K562 (cell line): ENCODE results near the gene SLC22A8. TPM values are rescaled to one million over a fixed set of nuclear protein-coding genes. Genes with fewer than 3 reads are reported as not detected.
"Not testable (repeated sequence)": the region's sequence is repeated elsewhere in the genome, so short reads cannot be mapped to it uniquely, and the experiment has no call there.

Experiments
- ATAC-seq: fragments of 200-7000 bp; cut with Tn5 transposase; 3 replicates; pipeline ENCODE4 v1.9.1; 2020; ENCODE audit warnings: moderate library complexity
- BruUV-seq: library from RNA; stranded (reverse); fragments of 400-500 nt; replicated peaks from 2 replicates; lab custom pipeline; 2021; lab: Mats Ljungman, UMichigan
- CTCF ChIA-PET: fragments of 300-600 bp; formaldehyde crosslinking; extraction: SDS; loops from one replicate; lab custom pipeline; 2021; ENCODE audit warnings: low intra/inter-chr PET ratio; lab: Yijun Ruan, JAX
- POLR2A ChIA-PET: fragments of 300-600, 350-650 bp; sonication (Branson Sonifier 250); formaldehyde crosslinking; extraction: SDS; loops from one replicate; lab custom pipeline; 2021; ENCODE audit warnings: antibody characterized with exemption, inconsistent platforms; lab: Yijun Ruan, JAX
- DNase-seq, 4 experiments: peaks; one replicate each; pipeline versions ENCODE4 v3.0.0 to v3.0.0-alpha.2; 2011 to 2018; ENCODE audit warnings: low spot score in 3 of 4, mixed read lengths in 3 of 4; ENCODE audit errors: extremely low read depth in 1 of 4
- FAIRE-seq: peaks from 2 replicates; lab custom pipeline; 2011; peaks lifted over from hg19 to GRCh38; lab: Jason Lieb, UNC
- H2AFZ ChIP-seq: 2 replicates; pipeline ENCODE4 v1.6.0; 2011; ENCODE audit warnings: low read depth, low read length, control low read depth, inconsistent platforms
- H3K27ac ChIP-seq: fragments of 200-600 bp; 3 replicates; pipeline ENCODE4 v1.8.0; 2011; ENCODE audit warnings: low read depth, mild to moderate bottlenecking, control low read depth, inconsistent platforms, low read length, moderate library complexity, mixed read lengths; ENCODE audit errors: extremely low read depth
- H3K27me3 ChIP-seq, 2 experiments: fragments of 300-600 bp in 1 of 2; 2 replicates in 1 of 2; 3 replicates in 1 of 2; pipeline versions ENCODE4 v1.6.0 to v1.8.0; 2011; ENCODE audit warnings: inconsistent platforms in 2 of 2, low read length in 2 of 2, mild to moderate bottlenecking in 1 of 2, mixed read lengths in 1 of 2, moderate library complexity in 1 of 2; ENCODE audit not compliant: control insufficient read depth in 2 of 2, insufficient read depth in 2 of 2
- H3K36me3 ChIP-seq: fragments of 300-600 bp; 3 replicates; pipeline ENCODE4 v1.8.0; 2011; ENCODE audit warnings: mild to moderate bottlenecking, low read length, inconsistent platforms; ENCODE audit not compliant: control insufficient read depth, insufficient read depth
- H3K4me1 ChIP-seq, 2 experiments: fragments of 200-600 bp in 1 of 2; replicated peaks in 1 of 2; 2 replicates in 1 of 2; 3 replicates in 1 of 2; pipeline versions ENCODE4 v1.5.1 to v1.8.0; 2011; ENCODE audit warnings: inconsistent platforms in 2 of 2, low read length in 2 of 2, mild to moderate bottlenecking in 1 of 2, mixed read lengths in 1 of 2, moderate library complexity in 1 of 2; ENCODE audit not compliant: control insufficient read depth in 2 of 2, insufficient read depth in 2 of 2
- H3K4me2 ChIP-seq: 2 replicates; pipeline ENCODE4 v1.6.1; 2011; ENCODE audit warnings: low read length, control low read depth, inconsistent platforms, mixed read lengths; ENCODE audit not compliant: insufficient read depth
- H3K4me3 ChIP-seq: fragments of 200-600 bp; sonication (generic), shearing (Covaris generic); 2 replicates; pipeline ENCODE4 v1.5.1; 2016; ENCODE audit warnings: control low read depth, inconsistent platforms
- H3K79me2 ChIP-seq: fragments of 200-600 bp; 3 replicates; pipeline ENCODE4 v1.8.0; 2011; ENCODE audit warnings: low read length, inconsistent platforms; ENCODE audit not compliant: control insufficient read depth, insufficient read depth
- H3K9ac ChIP-seq, 2 experiments: 2 replicates each; pipeline versions ENCODE4 v1.6.0 to v1.6.1; 2011; ENCODE audit warnings: low read depth in 2 of 2, low read length in 2 of 2, control low read depth in 1 of 2, inconsistent platforms in 1 of 2, mild to moderate bottlenecking in 1 of 2, mixed read lengths in 1 of 2; ENCODE audit not compliant: insufficient read depth in 1 of 2
- H3K9me1 ChIP-seq: one replicate; pipeline ENCODE4 v1.6.0; 2011; ENCODE audit warnings: inconsistent platforms, mild to moderate bottlenecking, low read length, moderate library complexity; ENCODE audit not compliant: control insufficient read depth, insufficient read depth
- H3K9me3 ChIP-seq: replicated peaks from 2 replicates; pipeline ENCODE4 v1.5.1; 2011; ENCODE audit warnings: low read depth, low read length, inconsistent platforms; ENCODE audit not compliant: control insufficient read depth, insufficient read depth
- H4K20me1 ChIP-seq: replicated peaks from 2 replicates; pipeline ENCODE4 v1.6.1; 2011; ENCODE audit warnings: low read length, inconsistent platforms, mixed read lengths; ENCODE audit not compliant: control insufficient read depth, insufficient read depth
- HDAC8 ChIP-seq: fragments of 450-650 bp; IDR thresholded peaks from 2 replicates; pipeline ENCODE4 v1.6.1; 2016; ENCODE audit warnings: mild to moderate bottlenecking, missing genetic modification characterization, moderate library complexity, missing compliant biosample characterization
- RBM25 ChIP-seq: fragments of 200-400 bp; formaldehyde crosslinking; IDR thresholded peaks from 2 replicates; pipeline ENCODE4 v1.6.1; 2018; ENCODE audit warnings: low read length, low read depth, moderate library complexity; ENCODE audit not compliant: severe bottlenecking
- XRCC5 ChIP-seq: fragments of 200-400 bp; formaldehyde crosslinking; IDR thresholded peaks from 2 replicates; pipeline ENCODE4 v1.6.1; 2017; ENCODE audit warnings: low read depth, mild to moderate bottlenecking, low read length
- ZKSCAN1 ChIP-seq: fragments of 150-350 bp; IDR thresholded peaks from 2 replicates; pipeline ENCODE4 v1.6.1; 2016; ENCODE audit warnings: low read depth, low read length
- ZNF146 ChIP-seq: IDR thresholded peaks from one replicate; pipeline ENCODE4 v1.6.1; 2018; ENCODE audit warnings: missing compliant biosample characterization; ENCODE audit not compliant: unreplicated experiment
- ZNF717 ChIP-seq: fragments of 250-450 bp; sonication (Bioruptor Pico); IDR thresholded peaks from 2 replicates; pipeline ENCODE4 v1.5.0; 2021
- WGBS: fragments of 100-300 bp; shearing (Covaris generic); methylation state at CpG from one replicate; pipeline ENCODE4 v1.1.6; 2016; ENCODE audit warnings: low coverage, mixed read lengths; ENCODE audit not compliant: insufficient coverage; ENCODE audit errors: missing lambda C conversion rate; 5-methylcytosine and 5-hydroxymethylcytosine counted together
- in situ Hi-C: fragments of 300-500 bp; cut with MboI; formaldehyde crosslinking; loops from 4 replicates; pipeline ENCODE4 v1.15.0; 2018; ENCODE audit warnings: inconsistent platforms, mixed read lengths
- intact Hi-C: fragments of 100-400 bp; cut with micrococcal nuclease; formaldehyde crosslinking; loops from 2 replicates; pipeline ENCODE4 v1.14.2; 2022
- polyA plus RNA-seq, 8 experiments: library from polyadenylated mRNA; depleted of rRNA in 4 of 8; stranded (reverse) in 5 of 8; unstranded in 3 of 8; fragments of >200 nt; fragmentation: Nextera tagmentation in 2 of 8; fragmentation: Illumina TruSeq in 1 of 8; extraction: Ambion mirVana in 2 of 8; extraction: Trizol in 1 of 8; gene quantifications; 2 replicates each; pipeline versions ENCODE4 v1.2.1 to v1.2.3, GENCODE V29; 2011 to 2014; ENCODE audit warnings: inconsistent platforms in 1 of 8, missing spikeins in 1 of 8
- total RNA-seq, 7 experiments: library from RNA; depleted of rRNA in 6 of 7; stranded (reverse); fragments of >200 nt in 6 of 7; fragmentation: Illumina TruSeq in 2 of 7; extraction: Trizol in 2 of 7; gene quantifications; 2 replicates each; pipeline versions ENCODE4 v1.2.1 to v1.2.3, GENCODE V29; 2011 to 2021; ENCODE audit warnings: low replicate concordance in 1 of 7

SLC22A8 gene
- total and polyA plus RNA-seq, 9 of the 15 experiments (the other 6 are each of a cell fraction or from before 2014, with no cell fraction given), result not detected

DNA sequence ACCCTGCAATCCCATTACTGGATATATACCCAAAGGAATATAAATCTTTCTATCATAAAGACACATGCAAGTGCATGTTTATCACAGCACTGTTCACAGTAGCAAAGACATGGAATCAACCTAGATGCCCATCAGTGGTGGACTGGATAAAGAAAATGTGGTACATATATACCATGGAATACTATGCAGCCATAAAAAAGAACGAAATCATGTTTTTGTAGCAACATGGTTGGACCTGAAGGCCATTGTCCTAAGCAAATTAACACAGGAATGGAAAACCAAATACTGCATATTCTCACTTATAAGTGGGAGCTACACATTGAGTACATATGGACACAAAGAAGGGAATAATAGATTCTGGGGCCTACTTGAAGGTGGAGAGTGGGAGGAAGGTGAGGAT, 30.6 kb upstream of the SLC22A8 start:
- H3K9me1 ChIP-seq, H3K4me1 ChIP-seq, H3K9ac ChIP-seq, BruUV-seq, FAIRE-seq, H4K20me1 ChIP-seq, H2AFZ ChIP-seq, intact Hi-C loops, H3K4me3 ChIP-seq, DNase-seq, in situ Hi-C loops, H3K36me3 ChIP-seq, H3K27ac ChIP-seq, H3K27me3 ChIP-seq, H3K4me2 ChIP-seq, H3K9me3 ChIP-seq, H3K79me2 ChIP-seq, POLR2A ChIA-PET, ATAC-seq, CTCF ChIA-PET: not testable (repeated sequence)
- TF ChIP-seq ZNF146, result peak; percentile 63
- peak; percentile 4 for TF ChIP-seq RBM25
- 11% methylated on average over 1 of the region's 1 CpG for WGBS

DNA sequence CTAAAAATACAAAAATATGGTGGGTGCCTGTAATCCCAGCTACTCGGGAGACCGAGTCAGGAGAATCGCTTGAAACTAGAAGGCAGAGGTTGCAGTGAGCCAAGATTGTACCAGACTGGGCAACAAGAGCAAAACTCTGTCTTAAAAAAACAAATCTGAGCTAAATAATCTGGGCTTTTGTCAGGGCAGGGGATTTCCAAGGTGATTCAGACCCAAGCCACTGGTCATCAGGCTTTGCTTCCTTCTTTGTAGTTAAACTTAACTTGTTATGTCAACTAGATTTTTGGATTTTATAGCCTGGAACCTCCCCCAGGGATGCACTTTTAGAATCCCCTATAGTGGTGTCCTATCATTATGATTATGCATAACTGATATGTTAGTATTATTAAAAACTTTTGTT, 27.0 kb upstream of the SLC22A8 start:
- Histone ChIP-seq H3K27ac (no peak overlapping the region), H4K20me1 (no peaks in the 10 kb centered on the region), H3K9me3 (no peaks in the 10 kb centered on the region), H3K79me2 (no peaks in the 10 kb centered on the region)
- BruUV-seq, result no TSS peak
- TF ChIP-seq HDAC8, result no peak
- no peak for TF ChIP-seq XRCC5
- TF ChIP-seq ZNF717 (CRISPR knock-in tag), result no peak
- TF ChIP-seq ZKSCAN1, result no peak
- TF ChIP-seq, all 486 proteins: peak for 0
- H3K9me1 ChIP-seq, result no peaks in the 10 kb centered on the region
- WGBS, result 0% methylated on average over 3 of the region's 3 CpGs
- H2AFZ ChIP-seq, result no peak overlapping the region
- H3K4me3 ChIP-seq, result no peak overlapping the region
- DNase-seq, result no peak
- no peak overlapping the region for H3K9ac ChIP-seq
- H3K4me1 ChIP-seq, result no peaks in the 10 kb centered on the region
- ATAC-seq, result no peak
- no peaks in the 10 kb centered on the region for H3K36me3 ChIP-seq
- intact Hi-C loops (no loop called here), in situ Hi-C loops (no loop called here)
- no peak overlapping the region for H3K4me2 ChIP-seq
- CTCF ChIA-PET, result no interaction called here
- POLR2A ChIA-PET, result no interaction called here
- H3K27me3 ChIP-seq, result no peaks in the 10 kb centered on the region; a peak in 1 of 5 replicates
- no peak for FAIRE-seq
